HepG2 (cell line): ENCODE results near the gene RELL2. TPM values are rescaled to one million over a fixed set of nuclear protein-coding genes. Genes with fewer than 3 reads are reported as not detected.

Source experiments
- ARNT2 ChIP-seq: sonication (generic); formaldehyde crosslinking; IDR thresholded peaks from 2 replicates; pipeline ENCODE4 v1.8.0; 2022; ENCODE audit warnings: mild to moderate bottlenecking, low read depth, missing genetic modification reagents, moderate library complexity
- EHMT2 ChIP-seq: fragments of 200-600 bp; sonication (generic); IDR thresholded peaks from 2 replicates; pipeline ENCODE4 v1.7.0; 2017; ENCODE audit warnings: antibody characterized with exemption, low read depth, low read length, borderline replicate concordance
- ELF4 ChIP-seq: sonication (generic); formaldehyde crosslinking; IDR thresholded peaks from 2 replicates; pipeline ENCODE4 v1.5.0; 2020; ENCODE audit warnings: missing genetic modification reagents, mild to moderate bottlenecking, moderate library complexity, borderline replicate concordance
- GABPB1 ChIP-seq: IDR thresholded peaks from 2 replicates; pipeline ENCODE4 v1.6.1; 2016; ENCODE audit warnings: mild to moderate bottlenecking, missing genetic modification reagents, moderate library complexity, missing compliant biosample characterization
- HDAC1 ChIP-seq: sonication (generic); formaldehyde crosslinking; IDR thresholded peaks from 2 replicates; pipeline ENCODE4 v1.5.1; 2020; ENCODE audit warnings: mild to moderate bottlenecking, missing genetic modification reagents
- HNRNPH1 ChIP-seq: fragments of 200-400 bp; formaldehyde crosslinking; optimal IDR thresholded peaks from 2 replicates; pipeline ENCODE3; 2017; ENCODE audit warnings: mild to moderate bottlenecking, low read depth, low read length
- MED8 ChIP-seq: sonication (generic); formaldehyde crosslinking; IDR thresholded peaks from 2 replicates; pipeline ENCODE4 v1.8.1; 2023; ENCODE audit warnings: mild to moderate bottlenecking, missing genetic modification reagents; ENCODE audit not compliant: insufficient replicate concordance
- RAD51 ChIP-seq: fragments of 450-650 bp; IDR thresholded peaks from 2 replicates; pipeline ENCODE4 v1.6.1; 2016; ENCODE audit warnings: borderline replicate concordance
- SMARCC2 ChIP-seq: fragments of 450-650 bp; IDR thresholded peaks from 2 replicates; pipeline ENCODE4 v1.6.1; 2017; ENCODE audit warnings: antibody characterized with exemption, mild to moderate bottlenecking
- SOX5 ChIP-seq: IDR thresholded peaks from 2 replicates; pipeline ENCODE4 v1.6.1; 2016; ENCODE audit warnings: borderline replicate concordance
- XBP1 ChIP-seq: sonication (generic); formaldehyde crosslinking; IDR thresholded peaks from 2 replicates; pipeline ENCODE4 v1.5.0; 2020; ENCODE audit warnings: missing genetic modification reagents
- ZNF292 ChIP-seq: sonication (generic); formaldehyde crosslinking; IDR thresholded peaks from 2 replicates; pipeline ENCODE4 v1.8.1; 2022; ENCODE audit warnings: mild to moderate bottlenecking, low read depth, missing genetic modification reagents, borderline replicate concordance
- ZNF605 ChIP-seq: sonication (generic); formaldehyde crosslinking; IDR thresholded peaks from 2 replicates; pipeline ENCODE4 v1.8.0; 2022; ENCODE audit warnings: mild to moderate bottlenecking, missing genetic modification reagents
- ZNF616 ChIP-seq: sonication (generic); formaldehyde crosslinking; IDR thresholded peaks from 2 replicates; pipeline ENCODE4 v1.5.0; 2020; ENCODE audit warnings: low read depth, mild to moderate bottlenecking, missing genetic modification reagents
- ZNF678 ChIP-seq: sonication (generic); formaldehyde crosslinking; IDR thresholded peaks from 2 replicates; pipeline ENCODE4 v1.4.0; 2020; ENCODE audit warnings: mild to moderate bottlenecking, missing genetic modification reagents
- ZNF737 ChIP-seq: sonication (generic); formaldehyde crosslinking; IDR thresholded peaks from 2 replicates; pipeline ENCODE4 v1.5.0; 2020; ENCODE audit warnings: missing genetic modification reagents, mild to moderate bottlenecking, borderline replicate concordance
- polyA plus RNA-seq, 8 experiments: library from polyadenylated mRNA; depleted of rRNA in 3 of 8; stranded (reverse) in 7 of 8; unstranded in 1 of 8; fragments of >200 nt; fragmentation: Illumina TruSeq in 4 of 8; extraction: Trizol in 4 of 8; gene quantifications; 2 replicates each; pipeline versions ENCODE4 v1.2.1 to v1.2.3, GENCODE V29; 2011 to 2016; ENCODE audit warnings: low read depth in 4 of 8, missing spikeins in 1 of 8, mixed read lengths in 1 of 8; ENCODE audit not compliant: insufficient read depth in 1 of 8
- total RNA-seq, 5 experiments: library from RNA; depleted of rRNA; stranded (reverse); fragments of >200 nt; fragmentation: Illumina TruSeq; extraction: Trizol; gene quantifications; 2 replicates each; pipeline ENCODE4 v1.2.3, GENCODE V29; 2016; ENCODE audit warnings: low read depth in 1 of 5
- TF ChIP-seq, protein P1 (sequence below): sonication (generic); formaldehyde crosslinking; IDR thresholded peaks from 2 replicates; pipeline ENCODE4 v1.4.0; 2020; ENCODE audit warnings: missing genetic modification reagents, borderline replicate concordance
- TF ChIP-seq, protein P2 (sequence below): sonication (generic); formaldehyde crosslinking; IDR thresholded peaks from 2 replicates; pipeline ENCODE4 v1.4.0; 2020; ENCODE audit warnings: missing genetic modification reagents, mild to moderate bottlenecking, borderline replicate concordance
- TF ChIP-seq, protein P3 (sequence below): sonication (generic); formaldehyde crosslinking; IDR thresholded peaks from 2 replicates; pipeline ENCODE4 v1.8.0; 2022; ENCODE audit warnings: missing genetic modification reagents, low read depth, mild to moderate bottlenecking, borderline replicate concordance
- TF ChIP-seq, protein P4 (sequence below): sonication (generic); formaldehyde crosslinking; IDR thresholded peaks from 2 replicates; pipeline ENCODE4 v1.8.1; 2023; ENCODE audit warnings: mild to moderate bottlenecking, missing genetic modification reagents

Gene RELL2
- total and polyA plus RNA-seq, 2 of the 13 experiments (the other 11 are each of a cell fraction or from before 2014, with no cell fraction given) = 6.4 to 8.3 TPM

DNA sequence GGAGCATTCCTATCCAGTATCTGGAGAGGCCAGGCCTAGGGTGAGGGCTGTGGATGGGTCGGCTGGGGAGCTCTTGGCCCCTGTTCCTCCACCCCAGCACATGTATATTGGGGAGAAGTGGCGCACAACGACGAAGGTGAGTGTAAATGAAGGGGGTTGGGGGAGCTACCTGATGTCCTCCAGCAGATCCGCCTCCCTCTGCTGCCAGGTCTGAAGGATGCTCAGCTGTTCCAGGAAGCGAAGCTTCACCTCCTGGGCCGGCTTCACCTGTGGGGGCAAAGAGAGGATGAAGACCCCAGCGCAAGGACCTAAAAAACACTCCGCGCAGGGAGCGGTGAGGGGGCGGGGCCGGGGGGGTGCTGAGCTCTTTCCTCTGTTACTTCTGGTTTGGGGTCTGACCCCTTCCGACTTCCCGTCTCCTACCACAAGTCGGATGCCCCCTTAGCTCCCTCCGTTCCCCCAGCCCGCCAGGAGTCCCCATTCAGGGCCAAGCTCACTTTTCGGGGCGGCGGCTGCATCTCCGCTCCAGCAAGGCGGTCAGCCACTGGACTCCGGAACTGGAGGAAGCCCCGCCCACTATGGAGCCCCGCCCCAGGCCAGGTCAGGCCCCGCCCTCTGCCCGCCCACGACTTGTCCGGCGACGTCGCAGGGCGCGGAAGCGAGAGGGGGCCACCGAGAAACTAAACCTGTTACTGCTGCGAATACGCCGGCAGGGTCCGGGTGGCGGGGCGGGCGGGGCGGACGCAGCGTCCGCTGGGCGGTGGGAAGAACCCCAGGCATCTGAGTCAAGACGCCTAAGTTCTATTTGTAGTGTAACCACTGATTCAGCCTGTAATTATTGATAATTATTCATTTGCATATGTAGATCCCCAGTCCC, 14.3 kb downstream of the RELL2 start, which contains the start of gene FCHSD1 (continued):
- no peak for TF ChIP-seq ZNF678 (CRISPR knock-in tag)
- no peak for TF ChIP-seq HNRNPH1
- TF ChIP-seq ZNF616 (CRISPR knock-in tag) = no peak
- TF ChIP-seq XBP1 = no peak
- no peak for TF ChIP-seq ZNF605 (CRISPR knock-in tag)
- TF ChIP-seq, protein P1, sequence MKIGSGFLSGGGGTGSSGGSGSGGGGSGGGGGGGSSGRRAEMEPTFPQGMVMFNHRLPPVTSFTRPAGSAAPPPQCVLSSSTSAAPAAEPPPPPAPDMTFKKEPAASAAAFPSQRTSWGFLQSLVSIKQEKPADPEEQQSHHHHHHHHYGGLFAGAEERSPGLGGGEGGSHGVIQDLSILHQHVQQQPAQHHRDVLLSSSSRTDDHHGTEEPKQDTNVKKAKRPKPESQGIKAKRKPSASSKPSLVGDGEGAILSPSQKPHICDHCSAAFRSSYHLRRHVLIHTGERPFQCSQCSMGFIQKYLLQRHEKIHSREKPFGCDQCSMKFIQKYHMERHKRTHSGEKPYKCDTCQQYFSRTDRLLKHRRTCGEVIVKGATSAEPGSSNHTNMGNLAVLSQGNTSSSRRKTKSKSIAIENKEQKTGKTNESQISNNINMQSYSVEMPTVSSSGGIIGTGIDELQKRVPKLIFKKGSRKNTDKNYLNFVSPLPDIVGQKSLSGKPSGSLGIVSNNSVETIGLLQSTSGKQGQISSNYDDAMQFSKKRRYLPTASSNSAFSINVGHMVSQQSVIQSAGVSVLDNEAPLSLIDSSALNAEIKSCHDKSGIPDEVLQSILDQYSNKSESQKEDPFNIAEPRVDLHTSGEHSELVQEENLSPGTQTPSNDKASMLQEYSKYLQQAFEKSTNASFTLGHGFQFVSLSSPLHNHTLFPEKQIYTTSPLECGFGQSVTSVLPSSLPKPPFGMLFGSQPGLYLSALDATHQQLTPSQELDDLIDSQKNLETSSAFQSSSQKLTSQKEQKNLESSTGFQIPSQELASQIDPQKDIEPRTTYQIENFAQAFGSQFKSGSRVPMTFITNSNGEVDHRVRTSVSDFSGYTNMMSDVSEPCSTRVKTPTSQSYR (CRISPR knock-in tag) = no peak
- no peak; the same call in 1 of the 2 replicates for TF ChIP-seq HDAC1
- TF ChIP-seq, protein P2, sequence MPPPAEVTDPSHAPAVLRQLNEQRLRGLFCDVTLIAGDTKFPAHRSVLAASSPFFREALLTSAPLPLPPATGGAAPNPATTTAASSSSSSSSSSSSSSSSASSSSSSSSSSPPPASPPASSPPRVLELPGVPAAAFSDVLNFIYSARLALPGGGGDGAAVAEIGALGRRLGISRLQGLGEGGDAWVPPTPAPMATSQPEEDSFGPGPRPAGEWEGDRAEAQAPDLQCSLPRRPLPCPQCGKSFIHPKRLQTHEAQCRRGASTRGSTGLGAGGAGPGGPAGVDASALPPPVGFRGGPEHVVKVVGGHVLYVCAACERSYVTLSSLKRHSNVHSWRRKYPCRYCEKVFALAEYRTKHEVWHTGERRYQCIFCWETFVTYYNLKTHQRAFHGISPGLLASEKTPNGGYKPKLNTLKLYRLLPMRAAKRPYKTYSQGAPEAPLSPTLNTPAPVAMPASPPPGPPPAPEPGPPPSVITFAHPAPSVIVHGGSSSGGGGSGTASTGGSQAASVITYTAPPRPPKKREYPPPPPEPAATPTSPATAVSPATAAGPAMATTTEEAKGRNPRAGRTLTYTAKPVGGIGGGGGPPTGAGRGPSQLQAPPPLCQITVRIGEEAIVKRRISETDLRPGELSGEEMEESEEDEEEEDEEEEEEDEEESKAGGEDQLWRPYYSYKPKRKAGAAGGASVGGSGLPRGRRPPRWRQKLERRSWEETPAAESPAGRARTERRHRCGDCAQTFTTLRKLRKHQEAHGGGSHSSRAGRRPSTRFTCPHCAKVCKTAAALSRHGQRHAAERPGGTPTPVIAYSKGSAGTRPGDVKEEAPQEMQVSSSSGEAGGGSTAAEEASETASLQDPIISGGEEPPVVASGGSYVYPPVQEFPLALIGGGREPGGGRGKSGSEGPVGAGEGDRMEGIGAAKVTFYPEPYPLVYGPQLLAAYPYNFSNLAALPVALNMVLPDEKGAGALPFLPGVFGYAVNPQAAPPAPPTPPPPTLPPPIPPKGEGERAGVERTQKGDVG = no peak
- TF ChIP-seq, protein P3, sequence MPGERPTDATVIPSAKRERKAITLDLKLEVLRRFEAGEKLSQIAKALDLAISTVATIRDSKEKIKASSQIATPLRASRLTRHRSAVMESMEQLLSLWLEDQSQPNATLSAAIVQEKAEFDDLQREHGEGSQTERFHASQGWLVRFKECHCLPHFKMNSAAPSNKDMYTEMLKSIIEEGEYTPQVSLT = no peak
- TF ChIP-seq SOX5 = no peak
- TF ChIP-seq RAD51 = no peak
- TF ChIP-seq ARNT2 (CRISPR knock-in tag) = no peak
- peak; percentile 72 for TF ChIP-seq GABPB1 (CRISPR knock-in tag)
- no peak for TF ChIP-seq SMARCC2
- no peak for TF ChIP-seq ELF4
- no peak for TF ChIP-seq ZNF737 (CRISPR knock-in tag)
- TF ChIP-seq EHMT2 = no peak
- no peak for TF ChIP-seq MED8 (CRISPR knock-in tag)
- TF ChIP-seq, protein P4, sequence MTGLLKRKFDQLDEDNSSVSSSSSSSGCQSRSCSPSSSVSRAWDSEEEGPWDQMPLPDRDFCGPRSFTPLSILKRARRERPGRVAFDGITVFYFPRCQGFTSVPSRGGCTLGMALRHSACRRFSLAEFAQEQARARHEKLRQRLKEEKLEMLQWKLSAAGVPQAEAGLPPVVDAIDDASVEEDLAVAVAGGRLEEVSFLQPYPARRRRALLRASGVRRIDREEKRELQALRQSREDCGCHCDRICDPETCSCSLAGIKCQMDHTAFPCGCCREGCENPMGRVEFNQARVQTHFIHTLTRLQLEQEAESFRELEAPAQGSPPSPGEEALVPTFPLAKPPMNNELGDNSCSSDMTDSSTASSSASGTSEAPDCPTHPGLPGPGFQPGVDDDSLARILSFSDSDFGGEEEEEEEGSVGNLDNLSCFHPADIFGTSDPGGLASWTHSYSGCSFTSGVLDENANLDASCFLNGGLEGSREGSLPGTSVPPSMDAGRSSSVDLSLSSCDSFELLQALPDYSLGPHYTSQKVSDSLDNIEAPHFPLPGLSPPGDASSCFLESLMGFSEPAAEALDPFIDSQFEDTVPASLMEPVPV (CRISPR knock-in tag) = no peak
- TF ChIP-seq ZNF292 (CRISPR knock-in tag) = no peak
